Aorta (tissue), 5 donors: ENCODE results near the gene ZSWIM8. TPM values are rescaled to one million over a fixed set of nuclear protein-coding genes. Genes with fewer than 3 reads are reported as not detected.

Source experiments
- ATAC-seq: fragments of 200-7000 bp; cut with Tn5 transposase; one replicate; pipeline ENCODE4 v1.9.1; 2022; ENCODE audit warnings: moderate library complexity; ENCODE audit not compliant: low FRiP score
- DNase-seq, 2 donors: peaks; one replicate each; pipeline ENCODE4 v3.0.0-alpha.2; 2020
- H3K27ac ChIP-seq, 2 donors: one replicate each; pipeline ENCODE4 v1.5.1; 2013; ENCODE audit warnings: low read length in 2 of 2, mild to moderate bottlenecking in 2 of 2, moderate library complexity in 2 of 2, control low read depth in 1 of 2, inconsistent platforms in 1 of 2, low read depth in 1 of 2
- H3K27me3 ChIP-seq, 2 donors: one replicate each; pipeline ENCODE4 v1.6.1; 2013; ENCODE audit warnings: control low read depth in 1 of 2, low read length in 1 of 2, mild to moderate bottlenecking in 1 of 2, moderate library complexity in 1 of 2; ENCODE audit not compliant: insufficient read depth in 2 of 2, control insufficient read depth in 1 of 2
- H3K36me3 ChIP-seq, 2 donors: one replicate each; pipeline ENCODE4 v1.6.1; 2013; ENCODE audit warnings: control low read depth in 1 of 2, low read length in 1 of 2, mild to moderate bottlenecking in 1 of 2; ENCODE audit not compliant: insufficient read depth in 2 of 2, control insufficient read depth in 1 of 2
- H3K4me1 ChIP-seq, 2 donors: one replicate each; pipeline ENCODE4 v1.6.1; 2013; ENCODE audit warnings: low read length in 2 of 2, control low read depth in 1 of 2, mild to moderate bottlenecking in 1 of 2, moderate library complexity in 1 of 2; ENCODE audit not compliant: insufficient read depth in 2 of 2, control insufficient read depth in 1 of 2
- H3K4me3 ChIP-seq, 2 donors: one replicate each; pipeline ENCODE4 v1.5.1; 2013; ENCODE audit warnings: low read length in 2 of 2, control low read depth in 1 of 2, mild to moderate bottlenecking in 1 of 2
- H3K9me3 ChIP-seq: one replicate; pipeline ENCODE4 v1.6.1; 2013; ENCODE audit warnings: mild to moderate bottlenecking, low read length; ENCODE audit not compliant: control insufficient read depth
- WGBS, 2 donors: extraction: QIAGEN DNeasy Blood & Tissue Kit; methylation state at CpG; one replicate each; pipeline ENCODE4 v1.1.7; 2013; 5-methylcytosine and 5-hydroxymethylcytosine counted together
- intact Hi-C, 2 donors: fragments of 100-400 bp; cut with DNase I; formaldehyde crosslinking; loops; one replicate each; pipeline versions ENCODE4 v1.14.2 to v1.15.0; 2022
- polyA plus RNA-seq, 2 donors: library from polyadenylated mRNA; stranded (reverse); fragments of 200-250 nt; gene quantifications; one replicate each; pipeline ENCODE4 v1.2.3, GENCODE V29; 2013
- total RNA-seq, 2 donors: library from RNA; stranded (reverse); fragmentation: NEBNext Ultra II Directional; extraction: Animal tissue kit (Norgen Biotek cat#: 25700); gene quantifications; one replicate each; pipeline ENCODE4 v1.2.1, GENCODE V29; 2021
- donor health status: healthy with polysubstance abuse.
- donor health status: Bipolar disorder and iron deficiency.
- donor health status: DM: no; HTN: no; CAD: no.
- donor health status: DM: no; HTN: no; CAD: no.
- donor health status: DM: yes; HTN: yes; CAD: no.

The ZSWIM8 gene
- total and polyA plus RNA-seq, 4 donors, result 75.1 to 314 (median 127) TPM

GRCh38 chr10:73850211-73850610 is 64.8 kb downstream of the ZSWIM8 start:
- no peaks in the 10 kb centered on the region for H3K4me1 ChIP-seq
- DNase-seq (no peak), ATAC-seq (no peak)
- intact Hi-C loops, result no loop called here
- WGBS, 2 donors, result 43 to 45% methylated on average over 8 of the region's 8 CpGs
- peak overlapping the region; percentile 94 for H3K27ac ChIP-seq
- H3K36me3 ChIP-seq, result peaks cover 4 to 17% of the 10 kb centered on the region in 2 donors
- H3K4me3 ChIP-seq, result no peak overlapping the region
- no peaks in the 10 kb centered on the region for H3K9me3 ChIP-seq
- H3K27me3 ChIP-seq, result no peaks in the 10 kb centered on the region

- H3K9me3 ChIP-seq, result no peaks in the 10 kb centered on the region
- no peak overlapping the region for H3K4me3 ChIP-seq
- ATAC-seq, result peak; percentile 92
- H3K4me1 ChIP-seq, result no peaks in the 10 kb centered on the region
- 11 to 22% methylated on average over 15 of the region's 15 CpGs for WGBS, 2 donors
- peak; percentile 86 to 94 for DNase-seq
- peaks cover 4 to 17% of the 10 kb centered on the region in 2 donors for H3K36me3 ChIP-seq
- H3K27me3 ChIP-seq, result no peaks in the 10 kb centered on the region
- intact Hi-C loops, result no loop called here
- H3K27ac ChIP-seq, result peak overlapping the region; percentile 62 to 97
Observed at GRCh38 chr10:73850863-73851461, 65.6 kb downstream of the ZSWIM8 start.

Other genes with a start within 250 kb of the ZSWIM8 start
- 10 to 100 TPM; 32.6 to 45.7 TPM for gene USP54, start 194.3 kb upstream of the ZSWIM8 start, total RNA-seq
- gene USP54, start 194.3 kb upstream of the ZSWIM8 start, polyA plus RNA-seq, result 1 to 10 TPM; 1.9 to 6.1 TPM
- gene MYOZ1, start 144.1 kb upstream of the ZSWIM8 start, total RNA-seq, result 10 to 100 TPM in 1 of 2 donors, 1 to 10 TPM in 1; 3.2 to 13.1 TPM
- gene MYOZ1, start 144.1 kb upstream of the ZSWIM8 start, polyA plus RNA-seq, result 1 to 10 TPM; 6.6 to 6.9 TPM
- gene SYNPO2L, start 129.6 kb upstream of the ZSWIM8 start, total RNA-seq, result under 1 TPM; 0.13 to 0.18 TPM
- under 1 TPM in 1 of 2 donors, not detected in 1; 0.63 TPM for gene SYNPO2L, start 129.6 kb upstream of the ZSWIM8 start, polyA plus RNA-seq
- 10 to 100 TPM in 1 of 2 donors, 1 to 10 TPM in 1; 8.1 to 13.2 TPM for gene AGAP5, start 87.5 kb upstream of the ZSWIM8 start, total RNA-seq
- gene AGAP5, start 87.5 kb upstream of the ZSWIM8 start, polyA plus RNA-seq, result 1 to 10 TPM; 1.5 to 5.4 TPM
- gene SEC24C, start 41.2 kb upstream of the ZSWIM8 start, total RNA-seq, result 10 to 100 TPM; 61.4 to 69.3 TPM
- gene SEC24C, start 41.2 kb upstream of the ZSWIM8 start, polyA plus RNA-seq, result 10 to 100 TPM; 13.5 to 49.4 TPM
- gene CHCHD1, start 3.6 kb upstream of the ZSWIM8 start, total RNA-seq, result 10 to 100 TPM; 13.2 to 13.7 TPM
- gene CHCHD1, start 3.6 kb upstream of the ZSWIM8 start, polyA plus RNA-seq, result 10 to 100 TPM; 30.2 to 58.9 TPM
- 10 to 100 TPM; 31.9 to 55.6 TPM for gene NDST2, start 26.0 kb downstream of the ZSWIM8 start, total RNA-seq
- gene NDST2, start 26.0 kb downstream of the ZSWIM8 start, polyA plus RNA-seq, result 10 to 100 TPM in 1 of 2 donors, 1 to 10 TPM in 1; 2.1 to 23.2 TPM
- gene CAMK2G, start 88.9 kb downstream of the ZSWIM8 start, total RNA-seq, result 10 to 100 TPM; 70.6 to 76.7 TPM
- gene CAMK2G, start 88.9 kb downstream of the ZSWIM8 start, polyA plus RNA-seq, result 10 to 100 TPM; 37.1 to 70.9 TPM
- 10 to 100 TPM; 33.6 to 35.4 TPM for gene PLAU, start 125.5 kb downstream of the ZSWIM8 start, total RNA-seq
- gene PLAU, start 125.5 kb downstream of the ZSWIM8 start, polyA plus RNA-seq, result 10 to 100 TPM in 1 of 2 donors, 1 to 10 TPM in 1; 9.6 to 13.6 TPM
- gene VCL, start 212.5 kb downstream of the ZSWIM8 start, total RNA-seq, result 100 to 1,000 TPM; 312 to 499 TPM
- gene VCL, start 212.5 kb downstream of the ZSWIM8 start, polyA plus RNA-seq, result 100 to 1,000 TPM in 1 of 2 donors, 10 to 100 TPM in 1; 31.6 to 147 TPM